Right lung (tissue), 5 donors: ENCODE results near the gene EPB42. TPM values are rescaled to one million over a fixed set of nuclear protein-coding genes. Genes with fewer than 3 reads are reported as not detected.
"Not testable (repeated sequence)": the region's sequence is repeated elsewhere in the genome, so short reads cannot be mapped to it uniquely, and the experiment has no call there.

Experiments
- DNase-seq, 2 donors: peaks; one replicate each; pipeline ENCODE4 v3.0.0-alpha.2; 2013
- polyA plus RNA-seq, 5 donors: library from polyadenylated mRNA; unstranded; fragments of 120-200 nt; gene quantifications; one replicate each; pipeline versions ENCODE4 v1.2.1 to v1.2.3, GENCODE V29; 2013; ENCODE audit warnings: inconsistent platforms in 1 of 5, low replicate concordance in 1 of 5; ENCODE audit not compliant: insufficient read length in 5 of 5, insufficient read depth in 1 of 5

The EPB42 gene
- polyA plus RNA-seq, 5 donors: 1.5 to 6.7 (median 3.8) TPM

DNA sequence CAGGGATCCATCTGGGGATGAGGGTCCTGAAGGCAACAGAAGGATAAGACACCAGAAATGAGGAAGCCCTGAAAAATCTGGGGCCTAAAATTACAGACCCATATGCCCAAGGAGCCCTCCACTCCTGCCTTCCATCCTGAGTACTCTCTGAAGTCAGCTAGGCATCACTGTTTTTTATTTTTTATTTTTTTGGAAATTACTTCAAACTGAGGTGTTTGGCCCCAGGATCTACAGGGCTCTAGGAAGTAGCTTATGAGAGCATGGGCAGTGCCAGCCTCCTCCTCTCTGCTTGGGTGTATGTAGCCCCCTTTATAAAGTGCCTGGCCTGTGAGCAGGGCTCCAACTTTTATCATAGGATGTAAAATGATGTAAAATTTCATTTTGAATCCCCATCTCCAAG lies 7.9 kb downstream of the EPB42 start:
- no peak for DNase-seq

DNA sequence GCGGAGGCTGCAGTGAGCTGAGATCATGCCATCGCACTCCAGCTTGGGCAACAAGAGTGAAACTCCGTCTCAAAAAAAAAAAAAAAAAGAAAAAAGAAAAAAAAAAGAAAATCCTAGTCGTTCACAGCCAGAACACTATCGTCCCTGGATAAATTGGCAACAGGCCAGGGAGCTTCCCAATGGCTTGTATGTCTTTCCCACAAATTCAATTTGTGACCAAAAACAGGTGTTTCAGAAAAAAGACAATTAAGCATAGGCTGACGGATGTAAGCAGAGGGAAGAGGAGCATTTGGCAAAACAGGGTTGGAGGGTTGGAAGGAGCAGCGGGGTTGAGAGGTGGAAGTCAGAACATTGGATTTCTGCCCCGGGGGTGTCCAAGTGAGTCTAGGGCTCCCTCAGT lies 8.5 kb downstream of the EPB42 start:
- no peak for DNase-seq

DNA sequence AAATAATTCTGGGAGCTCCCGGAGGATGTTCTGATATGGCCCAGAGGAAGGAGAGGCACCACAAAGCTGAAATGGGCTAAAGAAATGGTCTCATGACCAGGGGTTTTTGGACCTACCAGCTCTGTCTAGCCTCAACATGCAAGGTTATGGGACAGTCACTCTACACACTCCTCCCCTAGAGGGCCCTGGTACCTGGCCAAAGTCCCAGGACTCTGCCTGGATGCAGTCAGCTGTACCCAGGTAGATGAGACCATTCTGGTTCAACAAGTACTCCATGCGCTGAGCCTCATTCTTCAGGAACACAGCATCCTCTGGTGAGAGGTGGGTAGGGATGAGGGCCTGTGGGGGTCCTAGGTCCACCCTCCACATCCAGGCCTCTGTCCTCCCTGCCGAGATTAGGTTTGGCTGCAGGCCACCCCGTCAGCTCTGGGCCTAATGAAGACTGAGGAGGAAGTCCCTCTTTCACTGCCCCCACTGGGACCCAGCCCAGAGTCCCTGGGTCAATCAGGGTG lies 9.5 kb downstream of the EPB42 start:
- DNase-seq: no peak

DNA sequence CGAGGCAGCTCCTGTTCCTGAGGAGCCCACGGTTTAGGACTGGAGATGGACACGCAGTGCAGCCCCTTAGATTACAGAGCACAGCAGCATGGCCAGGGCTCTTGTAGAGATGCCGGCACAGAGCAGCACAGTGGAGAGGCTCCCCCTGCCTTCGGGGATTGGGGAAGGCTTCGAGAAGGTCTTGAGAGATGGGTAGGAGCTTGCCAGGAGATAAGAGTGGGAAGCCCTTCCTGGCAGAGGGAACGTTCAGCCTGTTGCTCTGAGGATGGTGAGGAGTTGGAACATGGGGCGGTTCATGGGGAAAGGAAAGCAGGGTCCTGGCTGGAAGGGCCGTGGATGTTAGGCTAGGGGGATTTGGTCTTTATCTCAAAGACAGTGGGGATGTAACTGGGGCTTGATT lies 10.0 kb downstream of the EPB42 start:
- DNase-seq: no peak

DNA sequence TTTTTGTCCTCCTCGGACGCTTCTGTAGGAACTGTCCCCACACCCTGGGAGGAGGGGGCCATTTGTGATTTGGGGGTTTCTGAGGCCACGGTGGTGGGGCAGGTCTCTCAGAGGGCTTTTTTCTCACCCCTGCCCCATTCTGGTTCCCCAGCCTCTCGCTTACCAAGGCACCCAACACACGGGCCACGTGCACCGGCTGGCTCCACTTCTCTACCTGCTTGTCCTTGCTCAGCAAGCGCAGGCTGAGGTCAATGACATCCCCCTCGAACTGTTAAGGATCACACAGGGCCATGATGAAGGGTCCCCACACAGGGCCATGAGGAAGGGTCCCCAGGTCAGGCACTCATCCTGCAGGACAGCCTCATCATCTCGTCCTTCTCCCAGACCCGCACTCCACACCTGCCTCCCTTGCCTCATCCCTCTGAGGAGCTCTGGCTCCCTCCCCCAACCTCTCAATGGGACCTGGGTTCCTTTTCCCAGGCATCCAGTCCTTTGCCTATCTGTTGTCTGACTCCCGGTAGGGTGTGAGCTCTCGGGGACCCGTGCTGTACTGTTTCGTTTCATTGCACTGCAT lies 10.6 kb downstream of the EPB42 start:
- DNase-seq: no peak

DNA sequence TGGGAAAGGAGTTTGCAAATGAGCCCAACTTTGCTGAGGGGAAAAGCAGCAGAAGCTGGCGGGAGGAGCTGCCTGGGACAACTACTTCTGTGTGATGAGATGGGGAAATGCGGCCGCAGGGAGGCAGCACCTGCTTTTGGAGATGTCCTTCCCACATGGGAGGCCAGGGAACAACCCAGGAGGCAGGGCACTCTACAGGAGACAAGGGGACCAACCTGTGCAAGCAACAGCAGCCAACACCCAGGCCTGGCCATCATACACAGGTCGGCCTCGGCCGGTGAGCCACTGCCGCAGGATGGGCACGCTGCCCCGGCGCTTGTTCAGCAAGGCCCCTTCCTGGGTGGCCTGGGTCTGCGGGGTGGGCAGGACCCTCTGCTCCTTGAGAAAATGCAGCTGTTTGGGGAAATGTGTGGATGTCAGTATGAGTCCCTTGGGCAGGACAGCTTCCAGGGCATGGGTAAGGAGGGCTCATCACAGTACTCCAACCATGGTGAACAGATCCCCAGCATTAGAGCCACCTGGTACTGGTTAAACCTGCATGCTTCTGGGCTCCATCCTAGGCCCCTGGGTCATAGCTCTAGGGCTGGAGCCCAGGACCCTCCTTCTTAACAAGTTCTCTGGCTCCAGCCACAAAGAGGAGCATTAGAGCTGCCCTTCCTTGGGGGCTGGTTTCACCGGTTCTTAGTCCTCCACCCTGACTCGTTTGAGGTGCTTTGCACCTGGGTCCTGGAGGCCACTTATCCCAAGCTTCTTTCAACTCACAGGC lies 11.6 kb downstream of the EPB42 start:
- DNase-seq: no peak

DNA sequence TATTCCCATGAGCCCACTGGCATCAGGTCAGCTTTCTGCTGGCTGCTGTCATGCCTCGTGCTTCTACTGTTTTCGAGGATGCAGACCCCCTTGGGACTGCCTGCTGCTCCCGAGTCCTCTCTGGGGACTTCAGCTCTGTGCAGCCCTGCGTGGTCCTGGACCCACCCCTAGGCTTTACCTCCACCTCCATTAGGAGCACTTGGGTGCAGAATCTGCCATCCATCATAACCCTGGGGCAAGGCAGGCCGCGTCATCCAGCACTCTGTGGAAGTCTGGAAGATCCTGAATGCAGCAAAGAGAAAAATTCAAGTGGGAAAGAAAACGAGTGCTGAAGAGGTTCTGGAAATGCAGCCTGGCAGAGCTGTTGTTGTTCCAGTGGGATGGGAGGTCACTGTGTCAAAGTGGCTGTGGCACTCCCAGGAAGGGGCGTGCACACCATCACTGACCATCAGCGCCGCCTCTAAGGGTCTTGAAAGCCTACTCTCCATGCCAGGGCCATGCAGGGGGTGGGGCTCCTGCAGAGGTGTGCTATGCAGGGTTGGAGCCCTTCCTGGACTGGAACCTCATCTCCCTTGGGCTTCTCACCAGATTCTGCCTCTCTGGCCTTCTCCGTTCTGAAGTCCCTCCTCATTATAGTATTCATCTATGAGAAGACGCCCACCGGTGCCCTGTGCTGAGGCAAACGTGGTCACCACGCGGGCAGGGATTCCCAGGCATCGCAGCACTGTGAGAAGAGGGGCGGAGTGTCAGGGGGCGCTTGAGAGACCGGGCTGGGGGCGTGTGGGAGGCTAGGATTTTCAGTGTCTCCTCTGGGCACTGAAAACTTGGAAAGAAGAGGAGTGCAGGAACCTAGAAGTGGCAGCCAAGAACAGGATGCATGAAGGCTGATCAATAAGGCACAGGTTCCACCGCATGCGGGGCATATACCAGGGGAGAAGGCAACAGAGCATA lies 12.5 kb downstream of the EPB42 start:
- no peak for DNase-seq

DNA sequence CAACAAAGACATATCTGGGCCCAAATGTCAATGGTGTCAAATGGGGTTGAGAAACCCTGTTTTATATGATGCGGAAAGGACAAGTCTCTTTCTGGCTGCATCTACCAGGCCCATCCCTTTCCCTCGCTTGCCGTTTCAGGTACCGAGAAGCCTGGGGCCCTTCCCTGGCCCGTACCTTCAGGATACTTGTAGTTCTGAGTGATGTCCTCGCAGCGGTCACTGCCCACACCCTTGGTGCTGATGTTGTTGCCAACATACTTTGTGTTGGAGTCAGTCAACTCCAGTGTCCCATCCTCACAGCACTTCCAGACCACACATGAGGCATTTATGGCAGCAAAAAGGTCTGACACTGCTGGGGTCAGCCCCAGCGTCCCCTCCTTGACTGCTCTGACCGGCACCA lies 13.8 kb downstream of the EPB42 start:
- DNase-seq: no peak

DNA sequence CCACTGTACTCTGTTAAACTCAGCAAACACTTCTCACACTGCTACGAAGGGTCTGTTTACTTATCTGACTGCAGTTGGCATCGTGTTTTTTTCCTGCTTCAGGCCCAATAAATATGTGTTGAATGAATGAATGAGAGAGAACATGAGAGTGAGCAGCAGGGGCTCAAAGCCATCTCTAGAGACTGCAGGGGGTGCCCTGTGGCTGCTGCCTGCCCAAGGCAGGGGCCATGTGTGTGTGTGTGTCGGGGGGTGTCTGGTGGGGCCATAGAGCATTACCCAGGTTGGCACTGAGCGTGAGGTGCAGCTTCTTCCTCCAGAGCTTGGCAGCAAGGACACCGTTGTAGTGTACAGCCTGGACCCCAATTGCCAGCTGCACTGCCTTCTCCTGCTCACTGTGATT lies 14.8 kb downstream of the EPB42 start:
- no peak for DNase-seq

DNA sequence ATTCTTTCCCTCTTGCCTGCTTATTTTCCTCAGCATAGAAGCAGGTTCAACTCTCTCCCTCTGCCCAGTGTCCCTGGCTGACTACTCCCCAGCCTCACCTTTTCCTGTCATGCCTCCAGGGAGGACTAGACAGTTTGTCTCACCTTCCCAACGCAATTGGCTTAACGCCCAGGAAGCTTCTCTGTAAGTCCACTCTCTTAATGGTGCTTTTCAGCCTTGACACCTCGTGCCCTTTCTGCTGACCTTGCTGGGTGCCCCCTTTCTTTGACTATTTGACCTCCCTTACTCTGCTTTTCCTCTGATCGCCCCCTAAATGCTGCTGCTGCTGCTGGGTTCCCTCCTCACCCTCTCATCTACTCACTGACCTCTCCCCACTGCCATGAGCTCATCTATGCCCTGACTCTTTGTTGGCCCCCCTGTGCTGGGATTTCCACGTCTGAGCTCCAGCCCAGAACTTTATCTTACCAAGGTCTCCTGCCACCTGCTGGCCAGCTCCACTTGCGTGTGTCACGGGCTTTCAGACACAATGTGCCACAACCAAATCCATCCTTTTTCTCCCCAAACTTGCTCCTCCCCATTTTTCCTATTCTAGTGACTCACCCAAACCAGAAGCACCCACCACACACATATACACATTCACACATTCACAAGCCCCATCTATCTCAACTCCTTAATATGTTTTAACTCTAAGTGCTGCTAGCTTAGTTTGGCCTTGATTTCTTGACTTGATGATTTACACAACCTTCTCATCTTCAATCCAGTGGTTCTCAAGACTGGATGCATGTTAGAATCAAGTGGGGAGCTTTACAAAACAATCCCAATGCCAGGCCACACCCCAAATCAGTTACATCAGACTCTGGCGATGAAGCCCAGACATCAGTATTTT lies 16.6 kb downstream of the EPB42 start:
- DNase-seq: peak in 1 of 2 donors; percentile 26

DNA sequence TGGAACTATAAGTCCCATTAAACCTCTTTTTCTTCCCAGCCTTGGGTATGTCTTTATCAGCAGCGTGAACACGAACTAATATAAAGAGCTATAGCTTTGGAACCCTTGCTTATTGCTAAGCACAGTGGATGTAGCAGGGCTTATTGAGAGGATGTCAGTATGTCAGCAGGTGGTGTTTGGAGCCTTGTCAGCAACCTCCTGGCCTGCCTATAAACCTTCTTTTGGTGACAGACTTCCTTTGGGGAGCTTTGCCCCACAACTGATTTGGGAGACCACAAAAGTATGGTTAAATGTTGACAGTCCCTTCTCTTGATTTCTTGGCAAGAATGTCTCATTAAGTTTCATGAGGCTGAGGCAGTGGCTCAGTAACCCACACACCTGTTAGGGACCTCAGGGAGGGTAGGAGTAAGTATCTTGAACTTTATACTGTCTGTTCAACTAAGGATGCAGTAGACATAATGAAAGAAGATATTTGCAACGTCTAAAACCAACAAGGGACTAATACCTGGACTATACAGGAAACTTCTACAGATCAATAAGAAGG lies 20.8 kb downstream of the EPB42 start:
- no peak for DNase-seq

DNA sequence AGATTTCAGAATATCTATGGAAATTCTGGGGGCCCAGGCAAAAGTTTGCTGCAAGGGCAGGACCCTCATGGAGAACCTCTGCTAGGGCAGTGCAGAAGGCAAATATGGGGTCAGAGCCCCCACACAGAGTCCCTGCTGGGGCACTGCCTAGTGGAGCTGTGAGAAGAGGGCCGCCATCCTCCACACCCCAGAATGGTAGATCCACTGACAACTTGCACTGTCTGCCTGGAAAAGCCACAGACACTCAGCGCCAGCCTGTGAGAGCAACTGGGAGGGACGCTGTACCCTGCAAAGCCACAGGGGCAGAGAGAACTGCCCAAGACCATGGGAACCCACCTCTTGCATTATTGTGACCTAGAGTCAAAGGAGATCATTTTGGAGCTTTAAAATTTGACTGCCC lies 21.8 kb downstream of the EPB42 start:
- DNase-seq: no peak

DNA sequence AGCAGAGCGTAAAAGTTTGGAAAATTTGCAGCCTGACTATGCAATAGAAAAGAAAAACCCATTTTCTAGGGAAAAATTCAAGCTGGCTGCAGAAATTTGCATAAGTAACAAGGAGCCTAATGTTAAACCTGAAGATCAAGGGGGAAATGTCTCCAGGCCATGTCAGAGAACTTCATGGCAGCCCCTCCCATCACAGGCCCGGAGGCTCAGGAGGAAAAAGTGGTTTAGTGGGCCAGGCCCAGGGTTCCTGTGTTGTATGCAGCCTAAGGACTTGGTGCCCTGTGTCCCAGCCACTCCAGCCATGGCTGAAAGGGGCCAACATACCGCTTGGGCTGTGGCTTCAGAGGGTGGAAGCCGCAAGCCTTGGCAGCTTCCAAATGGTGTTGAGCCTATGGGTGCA lies 22.3 kb downstream of the EPB42 start:
- not testable (repeated sequence) for DNase-seq

DNA sequence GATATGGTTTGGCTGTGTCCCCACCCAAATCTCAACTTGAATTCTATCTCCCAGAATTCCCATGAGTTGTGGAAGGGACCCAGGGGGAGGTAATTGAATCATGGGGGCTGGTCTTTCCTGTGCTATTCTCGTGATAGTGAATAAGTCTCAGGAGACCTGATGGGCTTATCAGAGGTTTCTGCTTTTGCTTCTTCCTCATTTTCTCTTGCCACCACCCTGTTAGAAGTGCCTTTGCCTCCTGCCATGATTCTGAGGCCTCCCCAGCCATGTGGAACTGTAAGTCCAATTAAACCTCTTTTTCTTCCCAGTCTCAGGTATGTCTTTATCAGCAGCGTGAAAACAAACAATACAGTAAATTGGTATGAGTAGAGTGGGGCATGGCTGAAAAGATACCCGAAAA lies 23.0 kb downstream of the EPB42 start:
- not testable (repeated sequence) for DNase-seq

DNA sequence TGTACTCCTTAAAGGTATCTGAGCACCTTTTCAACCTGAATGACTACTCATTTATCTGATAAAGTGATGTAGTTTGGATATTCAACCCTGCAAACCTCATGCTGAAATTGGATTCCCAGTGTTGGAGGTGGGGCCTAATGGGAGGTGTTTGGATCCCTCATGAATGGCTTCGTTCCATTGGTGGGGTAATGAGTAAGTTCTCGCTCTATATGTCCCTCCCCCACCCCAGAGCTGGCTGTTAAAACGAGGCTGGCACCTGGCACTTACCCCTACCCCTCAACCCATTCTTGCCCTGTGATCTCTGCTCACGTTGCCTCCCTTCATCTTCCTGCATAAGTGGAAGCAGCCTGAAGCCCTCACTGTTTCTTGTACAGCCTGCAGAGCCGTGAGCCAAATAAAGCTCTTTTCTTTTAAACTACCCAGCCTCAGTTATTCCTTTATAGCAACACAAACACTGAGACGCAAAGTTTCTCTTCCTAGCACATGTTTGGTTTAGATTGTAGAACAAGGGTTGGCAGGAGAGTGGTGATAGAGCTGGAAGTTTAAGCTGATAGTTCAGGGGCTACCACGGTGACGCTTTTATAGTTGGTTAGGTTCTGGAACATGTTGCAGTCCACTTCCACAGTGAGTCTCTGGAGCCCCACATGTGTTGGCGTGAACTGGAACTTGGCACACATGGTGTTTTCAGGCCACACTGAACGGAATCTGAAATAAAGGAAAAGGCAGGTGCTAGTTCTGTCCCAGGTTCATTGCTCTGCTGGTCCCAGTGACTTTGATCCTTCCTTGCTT lies 23.9 kb downstream of the EPB42 start:
- no peak for DNase-seq

DNA sequence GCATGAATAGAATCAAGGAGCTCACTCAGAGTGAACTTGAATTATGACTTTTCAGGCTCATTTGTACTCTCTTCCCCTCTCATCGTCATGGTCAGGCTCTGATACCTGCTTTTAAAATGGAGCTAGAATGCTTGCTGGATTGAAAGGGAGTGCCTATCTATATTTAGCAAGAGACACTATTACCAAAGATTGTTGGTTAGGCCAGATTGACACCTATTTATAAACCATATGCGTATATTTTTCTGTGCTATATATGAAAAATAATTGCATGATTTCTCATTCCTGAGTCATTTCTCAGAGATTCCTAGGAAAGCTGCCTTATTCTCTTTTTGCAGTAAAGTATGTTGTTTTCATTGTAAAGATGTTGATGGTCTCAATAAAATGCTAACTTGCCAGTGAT lies 26.0 kb downstream of the EPB42 start:
- no peak for DNase-seq

DNA sequence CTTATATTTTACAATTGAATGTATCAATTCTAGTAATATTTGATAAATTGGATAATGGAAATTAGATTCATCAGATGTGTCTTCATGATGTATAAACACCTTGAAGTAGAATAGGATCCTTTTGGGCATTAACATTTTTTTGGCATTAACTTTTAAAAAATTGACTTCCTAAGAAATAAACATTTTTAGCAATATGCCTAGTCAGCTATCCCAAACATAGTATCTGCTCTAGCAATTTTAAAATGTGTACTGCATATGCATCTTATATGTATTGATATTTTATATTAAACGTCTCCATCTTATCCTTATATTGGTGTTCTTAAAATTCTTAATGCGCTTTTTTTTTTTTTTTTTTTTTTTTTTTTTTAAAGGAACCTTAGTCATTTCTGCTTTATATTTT lies 27.1 kb downstream of the EPB42 start:
- DNase-seq: no peak

DNA sequence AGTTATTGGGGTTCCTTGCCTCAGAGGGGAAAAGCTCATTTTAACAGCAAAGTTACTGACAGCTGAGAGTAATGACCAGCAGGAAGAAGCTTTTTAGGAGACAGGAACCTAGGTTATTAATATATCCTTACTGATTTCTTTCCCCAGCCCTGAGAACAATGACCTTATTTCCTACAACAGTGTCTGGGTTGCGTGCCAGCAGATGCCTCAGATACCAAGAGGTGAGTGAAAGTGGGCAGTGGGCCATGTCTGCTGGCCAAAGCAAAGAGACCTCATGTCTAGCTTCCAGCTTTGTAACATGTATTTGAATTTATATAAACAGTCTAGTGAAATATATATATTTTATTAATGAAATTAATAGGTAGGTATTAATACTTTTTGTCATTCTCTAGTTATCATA lies 30.6 kb downstream of the EPB42 start:
- no peak for DNase-seq

DNA sequence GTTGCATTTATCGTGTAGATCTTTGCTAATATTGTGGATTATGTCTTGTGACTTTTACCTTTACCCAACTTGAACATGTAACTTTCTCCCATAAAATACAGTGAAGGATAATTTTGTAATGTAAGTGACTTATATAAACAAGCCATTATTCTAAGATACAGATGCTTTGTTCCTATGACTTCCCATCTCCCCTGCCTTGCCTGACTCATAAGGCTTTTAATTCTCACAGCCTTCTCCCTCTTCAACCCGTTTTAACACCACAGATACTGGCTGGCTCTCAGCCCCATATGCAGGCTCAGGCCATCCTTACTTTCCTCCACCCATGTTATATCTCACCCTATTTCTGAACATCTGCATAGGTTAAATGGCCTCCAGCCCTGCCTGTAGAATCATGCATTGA lies 31.5 kb downstream of the EPB42 start:
- no peak for DNase-seq

DNA sequence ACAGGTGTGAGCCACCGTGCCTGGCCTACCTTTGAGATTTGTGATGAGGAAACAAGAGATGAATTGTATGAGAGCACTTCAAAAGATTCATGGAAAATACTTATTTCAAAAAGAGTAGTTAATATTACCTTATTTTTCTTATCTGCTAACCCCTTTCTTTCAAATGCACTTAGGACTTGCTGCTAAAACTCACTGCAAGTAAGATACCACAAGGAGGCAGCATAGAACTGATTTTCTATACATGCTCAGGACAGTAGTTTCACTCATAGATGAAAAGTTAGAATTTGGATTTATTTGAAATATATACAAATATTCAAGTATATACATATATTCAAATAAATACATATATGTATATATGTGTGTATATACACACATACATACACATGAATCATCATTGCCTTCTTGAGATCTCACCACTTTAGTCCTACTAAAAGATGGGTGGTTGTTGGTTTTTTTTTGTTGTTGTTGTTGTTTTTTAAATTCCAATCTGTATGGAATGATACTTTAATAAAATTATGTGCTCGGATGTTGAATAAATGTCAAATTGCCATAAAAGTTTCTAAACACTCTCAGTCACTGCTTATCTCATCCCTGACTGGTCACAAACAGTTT lies 33.2 kb downstream of the EPB42 start:
- no peak for DNase-seq
